ENCODE measurements around the gene DBNL.

Gene DBNL

DNA sequence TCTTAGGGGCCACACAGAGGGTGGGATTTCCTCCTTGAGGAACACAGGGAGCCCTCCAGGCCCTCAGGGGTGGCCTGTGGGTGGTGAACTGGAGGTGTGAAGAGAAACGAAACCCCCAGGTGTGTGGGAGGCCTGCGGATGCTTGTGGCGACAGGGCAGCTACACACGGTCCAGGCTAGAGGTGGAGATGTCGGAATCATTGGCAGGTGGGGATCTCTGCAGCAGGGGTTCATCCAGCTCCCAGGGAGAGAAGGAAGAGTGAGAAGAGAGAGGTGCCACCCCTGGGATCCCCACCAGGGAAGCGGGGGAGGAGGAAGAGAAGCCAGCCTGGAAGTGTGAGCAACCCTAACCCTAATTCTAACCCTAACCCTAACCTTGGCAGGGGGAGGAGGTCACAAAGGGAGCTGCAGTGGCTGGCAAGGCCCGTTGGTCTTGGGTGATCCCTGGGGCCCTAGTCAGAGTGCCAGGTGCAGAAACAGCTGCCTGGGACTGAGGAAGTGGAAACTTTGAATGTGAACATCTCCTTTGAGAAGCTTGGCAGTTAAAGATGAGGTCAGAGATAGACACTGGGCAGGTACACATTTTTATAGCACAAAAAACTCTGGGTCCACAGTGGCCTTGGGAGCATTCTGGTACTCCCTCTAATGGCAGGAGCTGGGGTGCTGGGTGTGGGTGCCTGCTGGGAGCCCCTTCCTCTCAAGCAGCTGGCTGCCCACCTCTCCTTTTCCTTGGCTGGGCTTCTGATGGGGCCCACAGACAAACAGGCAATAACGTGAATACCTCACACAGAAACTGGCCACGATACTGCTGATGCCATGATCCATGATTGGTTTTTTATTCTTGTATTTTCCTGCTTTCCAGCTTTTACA, 52.8 kb downstream of the DBNL start:
- no peak for TF ChIP-seq RAD21 (IDR thresholded peaks at IDR 0.05; ENCODE audit: low read depth)
- TF ChIP-seq ZBTB7A (IDR thresholded peaks at IDR 0.05; ENCODE audit: low read depth): no peak
- no peak for TF ChIP-seq TCF12 (IDR thresholded peaks at IDR 0.05; ENCODE audit: low read depth)
- TF ChIP-seq EGR1 (IDR thresholded peaks at IDR 0.05): no peak
- TF ChIP-seq YY1 (IDR thresholded peaks at IDR 0.05; ENCODE audit: low read depth): no peak
- no peak for TF ChIP-seq CEBPB (IDR thresholded peaks at IDR 0.05)
- no peak for TF ChIP-seq CREB1 (IDR thresholded peaks at IDR 0.05; ENCODE audit: low read depth)
- TF ChIP-seq, protein P1, sequence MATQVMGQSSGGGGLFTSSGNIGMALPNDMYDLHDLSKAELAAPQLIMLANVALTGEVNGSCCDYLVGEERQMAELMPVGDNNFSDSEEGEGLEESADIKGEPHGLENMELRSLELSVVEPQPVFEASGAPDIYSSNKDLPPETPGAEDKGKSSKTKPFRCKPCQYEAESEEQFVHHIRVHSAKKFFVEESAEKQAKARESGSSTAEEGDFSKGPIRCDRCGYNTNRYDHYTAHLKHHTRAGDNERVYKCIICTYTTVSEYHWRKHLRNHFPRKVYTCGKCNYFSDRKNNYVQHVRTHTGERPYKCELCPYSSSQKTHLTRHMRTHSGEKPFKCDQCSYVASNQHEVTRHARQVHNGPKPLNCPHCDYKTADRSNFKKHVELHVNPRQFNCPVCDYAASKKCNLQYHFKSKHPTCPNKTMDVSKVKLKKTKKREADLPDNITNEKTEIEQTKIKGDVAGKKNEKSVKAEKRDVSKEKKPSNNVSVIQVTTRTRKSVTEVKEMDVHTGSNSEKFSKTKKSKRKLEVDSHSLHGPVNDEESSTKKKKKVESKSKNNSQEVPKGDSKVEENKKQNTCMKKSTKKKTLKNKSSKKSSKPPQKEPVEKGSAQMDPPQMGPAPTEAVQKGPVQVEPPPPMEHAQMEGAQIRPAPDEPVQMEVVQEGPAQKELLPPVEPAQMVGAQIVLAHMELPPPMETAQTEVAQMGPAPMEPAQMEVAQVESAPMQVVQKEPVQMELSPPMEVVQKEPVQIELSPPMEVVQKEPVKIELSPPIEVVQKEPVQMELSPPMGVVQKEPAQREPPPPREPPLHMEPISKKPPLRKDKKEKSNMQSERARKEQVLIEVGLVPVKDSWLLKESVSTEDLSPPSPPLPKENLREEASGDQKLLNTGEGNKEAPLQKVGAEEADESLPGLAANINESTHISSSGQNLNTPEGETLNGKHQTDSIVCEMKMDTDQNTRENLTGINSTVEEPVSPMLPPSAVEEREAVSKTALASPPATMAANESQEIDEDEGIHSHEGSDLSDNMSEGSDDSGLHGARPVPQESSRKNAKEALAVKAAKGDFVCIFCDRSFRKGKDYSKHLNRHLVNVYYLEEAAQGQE (IDR thresholded peaks at IDR 0.05; ENCODE audit: low read depth): no peak
- no peak for TF ChIP-seq EP300 (IDR thresholded peaks at IDR 0.05; ENCODE audit: borderline replicate concordance)
- TF ChIP-seq TAF1 (IDR thresholded peaks at IDR 0.05; ENCODE audit: low read depth): no peak
- TF ChIP-seq, protein P2, sequence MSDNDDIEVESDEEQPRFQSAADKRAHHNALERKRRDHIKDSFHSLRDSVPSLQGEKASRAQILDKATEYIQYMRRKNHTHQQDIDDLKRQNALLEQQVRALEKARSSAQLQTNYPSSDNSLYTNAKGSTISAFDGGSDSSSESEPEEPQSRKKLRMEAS (IDR thresholded peaks at IDR 0.05): no peak
- TF ChIP-seq TEAD4 (IDR thresholded peaks at IDR 0.05): no peak
- TF ChIP-seq, protein P3, sequence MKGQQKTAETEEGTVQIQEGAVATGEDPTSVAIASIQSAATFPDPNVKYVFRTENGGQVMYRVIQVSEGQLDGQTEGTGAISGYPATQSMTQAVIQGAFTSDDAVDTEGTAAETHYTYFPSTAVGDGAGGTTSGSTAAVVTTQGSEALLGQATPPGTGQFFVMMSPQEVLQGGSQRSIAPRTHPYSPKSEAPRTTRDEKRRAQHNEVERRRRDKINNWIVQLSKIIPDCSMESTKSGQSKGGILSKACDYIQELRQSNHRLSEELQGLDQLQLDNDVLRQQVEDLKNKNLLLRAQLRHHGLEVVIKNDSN (IDR thresholded peaks at IDR 0.05): no peak
- no peak for TF ChIP-seq NFIC (IDR thresholded peaks at IDR 0.05)
- TF ChIP-seq FOXM1 (IDR thresholded peaks at IDR 0.05; ENCODE audit: borderline replicate concordance, low read depth): no peak

DNA sequence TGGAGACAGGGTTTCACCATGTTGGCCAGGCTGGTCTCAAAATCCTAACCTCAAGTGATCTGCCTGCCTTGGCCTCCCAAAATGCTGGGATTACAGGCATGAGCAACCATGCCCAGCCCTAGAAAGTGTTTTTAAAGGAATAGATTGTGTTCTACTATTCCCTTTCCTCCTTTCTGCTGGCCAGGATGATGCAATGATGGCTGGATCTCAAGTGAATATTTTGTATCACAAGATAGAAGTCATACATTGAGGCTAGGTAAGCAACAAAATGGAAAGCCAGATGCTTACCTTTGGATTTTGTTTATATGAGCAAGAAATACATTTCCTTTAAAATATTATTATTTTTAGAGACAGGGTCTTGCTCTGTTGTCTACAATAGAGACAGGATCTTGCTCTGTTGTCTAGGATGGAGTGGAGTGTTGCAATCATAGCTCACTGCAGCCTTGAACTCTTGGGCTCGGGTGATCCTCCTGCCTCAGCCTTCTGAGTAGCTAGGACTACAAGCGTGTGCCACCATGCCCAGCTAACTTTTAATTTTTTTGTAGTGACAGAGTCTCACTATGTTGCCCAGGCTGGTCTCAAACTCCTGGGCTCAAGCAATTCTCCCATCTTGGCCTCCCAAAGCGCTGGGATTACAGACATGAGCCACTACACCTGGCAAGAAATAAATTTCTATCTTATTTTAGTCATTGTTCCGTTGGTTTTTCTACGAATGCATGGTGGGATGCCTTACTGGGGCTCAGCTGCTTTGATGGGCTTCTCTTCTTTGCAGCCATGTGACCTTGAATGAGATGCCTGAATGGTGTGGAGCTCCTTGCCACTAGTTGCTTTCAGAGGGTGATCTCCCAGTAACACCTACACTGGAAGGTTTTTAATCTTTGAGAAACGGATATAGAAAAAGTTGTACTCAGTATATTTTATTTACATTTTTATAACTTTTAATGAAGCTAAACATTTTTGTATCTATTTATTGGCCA, 53.9 kb downstream of the DBNL start:
- TF ChIP-seq ZBTB7A (IDR thresholded peaks at IDR 0.05; ENCODE audit: low read depth) (no peak), CEBPB (IDR thresholded peaks at IDR 0.05) (0 out of 2 replicates have a peak, but pooled peaks have one; percentile 10), TAF1 (IDR thresholded peaks at IDR 0.05; ENCODE audit: low read depth) (no peak)
- TF ChIP-seq, protein P2 (IDR thresholded peaks at IDR 0.05): no peak

DNA sequence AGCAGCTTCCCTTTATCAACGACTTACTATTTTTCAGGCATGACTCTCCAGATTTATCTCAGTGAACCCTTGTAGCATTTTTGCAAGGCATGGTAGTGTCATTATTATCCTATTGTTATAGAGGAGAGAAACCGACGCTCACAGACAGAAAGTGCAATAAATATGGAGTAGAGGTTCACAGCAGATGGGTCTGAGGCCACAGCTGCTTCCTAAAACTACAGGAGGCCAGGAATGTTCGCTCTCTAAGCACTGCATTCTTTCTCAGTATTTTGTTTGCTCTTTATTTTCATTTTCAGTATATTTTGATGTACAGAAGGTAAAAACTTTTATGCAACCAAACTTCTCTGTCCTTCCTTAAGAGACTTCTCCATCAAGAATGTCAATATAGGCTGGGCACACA, 55.2 kb downstream of the DBNL start:
- TF ChIP-seq TCF12 (IDR thresholded peaks at IDR 0.05; ENCODE audit: low read depth): no peak
- TF ChIP-seq, protein P3 (IDR thresholded peaks at IDR 0.05): no peak
- TF ChIP-seq ZBTB7A (IDR thresholded peaks at IDR 0.05; ENCODE audit: low read depth): no peak
- TF ChIP-seq FOXM1 (IDR thresholded peaks at IDR 0.05; ENCODE audit: borderline replicate concordance, low read depth): no peak
- no peak for TF ChIP-seq EP300 (IDR thresholded peaks at IDR 0.05; ENCODE audit: borderline replicate concordance)
- TF ChIP-seq CREB1 (IDR thresholded peaks at IDR 0.05; ENCODE audit: low read depth): no peak
- TF ChIP-seq TAF1 (IDR thresholded peaks at IDR 0.05; ENCODE audit: low read depth): no peak
- TF ChIP-seq RAD21 (IDR thresholded peaks at IDR 0.05; ENCODE audit: low read depth): no peak
- no peak for TF ChIP-seq CEBPB (IDR thresholded peaks at IDR 0.05)
- TF ChIP-seq, protein P2 (IDR thresholded peaks at IDR 0.05): no peak
- TF ChIP-seq TEAD4 (IDR thresholded peaks at IDR 0.05): no peak
- TF ChIP-seq NFIC (IDR thresholded peaks at IDR 0.05): no peak

DNA sequence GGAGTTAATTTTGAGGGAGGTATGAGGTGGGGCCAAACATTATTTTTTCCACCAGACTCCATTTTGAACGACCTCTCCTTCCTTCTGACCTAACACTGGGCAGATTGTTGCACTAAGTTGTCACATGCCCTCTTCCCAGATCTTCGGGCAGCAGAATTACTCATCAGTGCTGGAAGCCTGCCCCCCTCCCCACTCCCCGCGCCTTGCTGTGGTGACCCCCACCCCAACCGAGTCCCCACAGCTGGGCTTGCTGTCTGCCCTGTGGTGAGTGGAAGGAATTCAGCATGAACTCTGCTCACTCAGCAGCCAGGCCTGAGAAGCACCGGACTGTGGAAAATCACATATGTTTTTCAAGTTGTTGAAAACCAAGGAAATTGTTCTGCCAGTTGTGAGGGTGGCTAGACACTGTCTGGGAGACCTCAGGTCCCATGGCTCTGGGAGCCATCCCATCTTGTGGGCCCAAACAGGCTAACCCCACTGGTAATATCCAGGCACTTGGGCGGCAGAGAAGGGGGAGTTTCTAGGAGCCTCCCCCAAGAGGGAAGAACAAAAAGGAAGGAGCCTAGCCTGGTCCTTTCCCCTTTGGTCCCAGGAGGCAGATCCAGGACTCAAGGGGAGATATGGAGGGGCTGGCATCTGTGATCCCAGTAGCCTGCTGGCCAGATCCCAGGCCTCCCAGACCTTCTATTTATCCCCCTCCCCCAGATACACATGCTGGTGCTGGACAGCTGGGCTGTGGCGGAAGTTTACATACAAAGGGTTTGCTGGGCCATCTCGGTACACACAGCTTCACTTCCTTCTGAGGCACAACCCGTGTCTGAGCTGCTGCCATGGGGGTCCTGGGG, 56.2 kb downstream of the DBNL start:
- TF ChIP-seq TAF1 (IDR thresholded peaks at IDR 0.05; ENCODE audit: low read depth): no peak
- TF ChIP-seq EGR1 (IDR thresholded peaks at IDR 0.05): no peak
- TF ChIP-seq, protein P3 (IDR thresholded peaks at IDR 0.05): no peak
- TF ChIP-seq TCF12 (IDR thresholded peaks at IDR 0.05; ENCODE audit: low read depth): no peak
- TF ChIP-seq CREB1 (IDR thresholded peaks at IDR 0.05; ENCODE audit: low read depth): no peak
- no peak for TF ChIP-seq ZBTB7A (IDR thresholded peaks at IDR 0.05; ENCODE audit: low read depth)
- no peak for TF ChIP-seq YY1 (IDR thresholded peaks at IDR 0.05; ENCODE audit: low read depth)
- TF ChIP-seq TEAD4 (IDR thresholded peaks at IDR 0.05): no peak
- no peak for TF ChIP-seq CEBPB (IDR thresholded peaks at IDR 0.05)
- TF ChIP-seq EP300 (IDR thresholded peaks at IDR 0.05; ENCODE audit: borderline replicate concordance): no peak
- TF ChIP-seq NFIC (IDR thresholded peaks at IDR 0.05): no peak
- TF ChIP-seq, protein P1 (IDR thresholded peaks at IDR 0.05; ENCODE audit: low read depth): no peak
- TF ChIP-seq FOXM1 (IDR thresholded peaks at IDR 0.05; ENCODE audit: borderline replicate concordance, low read depth): no peak
- no peak for TF ChIP-seq RAD21 (IDR thresholded peaks at IDR 0.05; ENCODE audit: low read depth)

All from Ishikawa (cell line).